Stimulated activated CD4-positive, alpha-beta T cell treated with anti-CD3 and anti-CD28 coated beads, Interleukin-15, amount 100 ng/mL, for 48 hours (primary cell): Measurements from ENCODE around the gene TNFSF15.
A peak's percentile ranks its signal among the peaks of the same experiment; 100 is the strongest.

Experiments
- DNase-seq, 2 donors: peaks; one replicate each; pipeline ENCODE4 v3.0.0-alpha.2; 2020; ENCODE audit warnings: low read depth in 2 of 2

TNFSF15 gene

DNA sequence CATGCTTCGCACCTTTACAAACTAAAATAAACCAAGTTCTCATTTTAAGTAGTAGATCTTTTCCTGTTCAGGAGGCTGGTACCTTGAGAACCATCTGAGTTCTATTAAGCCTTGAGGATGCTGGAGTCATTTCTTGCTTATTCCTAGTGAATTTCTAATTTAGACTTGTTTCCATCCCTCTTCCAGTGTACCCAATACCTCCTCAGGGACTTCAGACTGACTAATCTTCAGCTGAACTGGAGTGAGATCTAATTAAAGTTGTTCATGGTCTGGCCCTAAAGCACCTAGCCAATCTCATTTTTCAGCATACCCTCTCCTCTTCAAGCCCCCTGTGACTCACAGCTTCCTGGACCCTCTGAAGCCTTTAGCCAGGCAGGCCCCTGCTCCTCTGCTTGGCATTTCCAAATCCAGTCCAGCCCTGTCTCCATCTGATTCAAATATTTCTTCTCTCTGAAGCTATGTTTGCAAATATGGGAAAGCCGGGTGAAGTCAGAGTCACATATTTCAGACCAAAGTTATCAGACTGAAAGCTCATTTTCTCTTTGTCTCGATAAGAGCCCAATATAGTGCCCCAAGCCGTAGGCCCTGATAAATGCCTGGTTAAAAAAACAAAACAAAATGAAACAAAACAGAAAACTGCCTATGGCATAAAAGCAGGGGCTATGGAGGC, 19.4 kb upstream of the TNFSF15 start:
- no peak for DNase-seq

DNA sequence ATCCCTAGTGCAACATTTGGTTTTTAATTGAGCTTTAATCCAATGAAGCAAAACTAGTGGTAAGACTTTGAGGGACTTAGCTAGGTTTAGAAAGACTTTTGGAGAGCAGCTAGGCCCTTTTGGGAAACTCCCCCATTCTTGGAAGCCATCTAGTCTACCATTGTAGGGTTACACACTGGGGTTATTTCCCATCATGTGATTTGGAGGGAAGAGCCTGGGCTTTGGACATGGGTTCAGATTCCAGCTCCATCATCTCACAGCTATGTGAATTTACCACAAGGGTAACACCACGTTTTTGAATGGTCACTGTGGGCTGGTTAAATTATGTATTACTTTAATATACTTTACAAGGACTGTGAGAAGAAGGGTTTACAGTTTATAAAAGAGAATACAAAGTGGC, 18.3 kb upstream of the TNFSF15 start:
- no peak for DNase-seq

DNA sequence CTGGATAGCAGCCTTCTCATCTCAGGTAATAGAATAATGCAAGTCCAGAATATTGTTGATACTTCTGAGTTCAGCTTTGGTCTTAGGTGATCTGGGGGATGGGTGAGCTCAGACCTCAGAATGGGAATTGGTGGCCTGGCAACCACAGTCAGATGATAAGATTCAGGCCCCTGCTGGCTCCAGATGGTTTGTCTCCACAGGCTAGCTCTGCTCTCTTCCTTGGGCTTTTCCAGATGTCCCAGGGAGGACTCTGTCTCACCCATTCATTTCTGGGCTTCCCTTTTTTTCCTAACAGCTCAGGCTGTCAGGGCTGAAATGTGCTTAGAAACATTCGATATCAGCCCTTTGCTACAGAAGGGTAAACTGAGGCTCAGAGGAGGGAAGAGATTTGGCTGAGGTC, 17.6 kb upstream of the TNFSF15 start:
- no peak for DNase-seq

DNA sequence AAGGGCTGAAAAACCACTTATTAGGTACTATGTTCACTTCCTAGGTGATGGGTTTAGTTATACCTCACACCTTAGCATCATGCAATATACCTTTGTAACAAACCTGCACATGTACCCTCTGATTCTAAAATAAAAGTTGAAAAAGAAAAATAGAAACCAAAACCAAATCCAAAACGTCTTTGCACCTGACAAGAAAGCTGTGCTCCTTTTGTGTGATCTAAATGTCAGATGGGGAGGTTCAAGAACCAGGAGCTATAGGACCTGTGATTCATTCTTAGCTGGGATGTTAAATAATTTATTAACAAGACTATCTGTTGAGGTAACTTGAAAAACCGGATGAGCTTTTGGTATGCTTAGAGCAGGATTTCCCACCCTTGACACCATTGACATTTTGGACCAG, 16.9 kb upstream of the TNFSF15 start:
- no peak for DNase-seq

DNA sequence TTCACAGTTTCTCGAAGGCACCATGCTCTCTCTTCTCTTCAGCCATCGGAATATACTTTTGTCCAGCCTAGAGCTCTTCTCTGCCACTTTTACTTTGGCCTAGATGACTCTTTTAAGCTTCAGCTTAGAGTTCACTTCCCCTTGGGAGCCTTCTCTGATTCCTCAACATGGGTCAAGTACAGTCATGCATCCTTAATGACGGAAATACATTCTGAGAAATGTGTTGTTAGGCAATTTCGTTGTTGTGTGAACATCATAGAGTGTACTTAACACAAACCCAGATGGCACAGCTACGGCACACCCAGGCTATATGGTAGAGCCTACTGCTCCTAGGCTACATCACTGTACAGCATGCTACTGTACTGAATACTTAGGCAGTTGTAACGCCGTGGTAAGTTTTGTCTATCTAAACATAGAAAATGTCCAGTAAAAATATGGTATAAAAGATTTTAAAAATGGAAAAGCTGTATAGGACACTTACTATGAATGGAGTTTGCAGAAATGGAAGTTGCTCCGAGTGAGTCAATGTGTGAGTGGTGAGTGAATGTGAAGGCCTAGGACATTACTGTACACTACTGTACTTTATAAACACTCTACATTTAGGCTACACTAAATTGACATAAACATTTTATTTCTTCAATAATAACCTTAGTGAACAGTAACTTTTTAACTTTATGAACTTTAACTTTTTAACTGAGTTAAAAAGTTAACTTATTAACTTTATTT, 15.1 kb upstream of the TNFSF15 start:
- DNase-seq, result no peak

DNA sequence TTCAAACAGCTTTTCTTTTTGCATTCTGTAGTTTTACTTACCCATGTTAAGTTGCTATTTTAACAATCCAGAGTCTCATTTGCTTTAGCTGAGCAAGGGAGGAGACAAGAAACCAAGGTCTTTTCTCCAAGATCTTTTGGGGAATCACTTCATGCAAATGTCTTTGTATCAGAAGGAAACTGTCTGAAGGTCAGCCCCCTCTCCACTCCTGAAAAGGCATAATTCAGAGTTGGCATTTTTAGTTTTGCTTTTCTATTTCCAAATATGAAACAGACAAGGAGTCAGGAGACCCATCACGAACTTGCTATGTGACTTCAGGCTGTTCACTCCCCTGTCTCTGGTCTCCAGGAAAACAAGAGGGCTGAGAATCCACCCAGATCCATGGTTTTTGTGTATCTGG, 12.3 kb upstream of the TNFSF15 start:
- no peak for DNase-seq

DNA sequence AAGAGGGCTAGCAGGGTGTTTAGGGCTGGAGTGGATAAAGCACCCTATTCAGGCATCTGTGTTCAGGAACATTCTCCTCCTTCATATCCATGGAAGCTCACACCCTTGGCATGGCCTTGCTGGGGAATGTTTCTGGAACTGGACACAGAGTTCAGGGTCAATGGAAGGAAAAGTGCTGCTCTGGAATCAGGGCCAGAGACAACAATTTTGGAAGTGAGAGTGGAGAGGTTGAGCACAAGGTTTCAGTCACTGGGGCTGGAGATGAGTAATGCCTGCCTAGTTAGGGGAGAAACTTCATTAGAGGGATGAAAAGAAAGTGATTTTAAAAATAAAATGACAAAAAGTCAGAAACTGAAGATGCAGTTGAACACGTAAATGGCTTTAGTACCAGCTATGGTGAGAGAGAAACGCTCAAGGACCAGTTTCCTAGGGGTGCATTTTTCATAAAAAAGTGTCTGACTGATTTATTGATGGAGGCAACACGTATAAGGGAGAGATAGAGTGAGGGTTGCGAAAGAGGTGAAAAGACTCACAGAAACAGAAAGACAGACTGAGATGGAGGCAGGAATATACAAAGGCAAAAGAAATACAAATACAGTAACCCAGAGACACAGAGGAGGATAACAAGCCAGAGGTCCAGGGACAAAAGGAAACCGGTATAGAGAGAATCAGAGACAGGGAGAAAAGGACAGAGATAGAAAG, 8.0 kb upstream of the TNFSF15 start:
- peak in 1 of 2 donors; percentile 5 for DNase-seq

DNA sequence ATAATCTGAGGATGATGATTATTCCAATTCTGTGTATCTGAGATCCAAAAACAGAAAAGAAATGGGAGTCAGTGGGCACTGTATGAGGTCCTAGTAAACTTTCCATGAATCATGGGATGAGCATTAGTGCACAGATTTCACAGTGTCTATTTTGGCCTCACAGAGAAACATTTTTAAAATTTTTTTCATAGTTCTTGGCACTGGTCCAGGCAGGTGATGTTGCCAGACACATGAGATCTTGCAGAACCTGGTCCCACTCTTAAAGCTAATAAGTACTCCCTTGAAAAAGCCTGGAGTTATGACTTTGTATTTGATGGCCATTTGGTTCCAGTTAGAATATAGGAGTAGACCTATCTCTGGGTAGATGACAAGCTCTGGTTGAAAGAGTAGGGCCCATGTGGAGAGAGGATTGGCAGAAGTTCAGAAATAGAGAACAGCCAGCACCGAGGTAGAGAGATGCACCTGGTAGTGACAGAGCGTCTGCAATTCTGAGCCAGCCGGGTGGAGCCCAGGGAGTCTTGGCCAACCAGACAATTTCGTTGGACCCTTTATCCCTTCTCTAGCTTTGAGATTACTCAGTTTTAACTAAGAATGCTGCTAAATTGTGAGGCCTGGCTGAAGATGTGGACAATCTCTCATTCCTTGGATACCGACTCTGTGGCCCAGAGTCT, 6.3 kb upstream of the TNFSF15 start:
- no peak for DNase-seq

DNA sequence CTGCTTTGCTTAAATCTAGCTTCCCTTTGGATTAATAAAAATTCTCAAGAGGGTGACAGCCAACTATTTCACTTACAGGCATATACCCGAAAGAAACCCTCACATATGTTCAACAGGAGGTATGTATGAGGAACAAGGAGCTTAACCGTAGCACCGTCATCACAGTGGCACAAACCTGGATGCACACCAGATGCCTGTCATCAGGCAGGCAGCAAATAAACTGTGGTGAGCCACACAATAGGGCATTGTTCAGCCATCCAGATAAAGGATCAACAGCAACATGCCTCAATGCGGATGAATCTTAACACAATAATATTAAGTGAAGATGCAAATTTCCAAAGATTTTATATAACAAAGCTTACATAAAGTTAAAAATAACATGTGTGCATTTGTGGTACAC, 5.5 kb upstream of the TNFSF15 start:
- DNase-seq, result no peak

DNA sequence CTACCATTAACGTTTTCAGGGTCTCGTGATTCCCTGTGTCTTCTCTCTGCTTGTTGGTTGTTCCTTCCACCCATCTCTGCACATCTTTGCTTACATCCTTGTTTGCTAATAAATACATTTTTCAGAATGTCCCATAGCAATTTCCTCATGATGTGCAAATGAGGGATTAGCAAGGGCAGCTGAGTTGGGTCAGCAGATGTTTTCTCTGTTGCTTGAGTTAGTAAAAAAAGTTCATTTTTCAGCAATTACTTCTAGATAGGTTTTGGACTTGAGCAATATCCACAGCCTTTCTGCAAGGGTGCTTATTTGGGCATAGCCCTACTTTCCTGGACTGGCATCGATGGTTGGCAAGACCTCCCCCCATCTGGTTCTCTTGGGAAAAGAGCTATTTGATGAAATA, 4.8 kb upstream of the TNFSF15 start:
- no peak for DNase-seq

DNA sequence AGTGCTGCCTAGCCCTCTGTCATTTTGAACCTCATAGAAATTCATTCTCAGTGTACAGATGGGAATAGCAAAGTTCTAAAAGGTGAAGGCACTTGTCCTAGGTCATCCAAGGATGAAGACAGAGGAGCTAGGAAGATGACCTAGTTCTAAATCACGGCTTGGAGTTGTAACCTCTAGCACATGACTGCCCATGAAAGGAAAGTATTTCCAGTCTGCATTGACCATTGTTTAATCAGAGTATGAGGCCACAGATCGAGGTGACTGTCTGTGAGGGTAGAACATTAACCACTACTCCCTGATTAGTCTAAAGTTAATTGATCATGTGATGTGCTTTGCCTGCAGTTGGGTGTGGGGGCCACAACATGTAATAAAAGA, 674 bp upstream of the TNFSF15 start:
- no peak for DNase-seq

DNA sequence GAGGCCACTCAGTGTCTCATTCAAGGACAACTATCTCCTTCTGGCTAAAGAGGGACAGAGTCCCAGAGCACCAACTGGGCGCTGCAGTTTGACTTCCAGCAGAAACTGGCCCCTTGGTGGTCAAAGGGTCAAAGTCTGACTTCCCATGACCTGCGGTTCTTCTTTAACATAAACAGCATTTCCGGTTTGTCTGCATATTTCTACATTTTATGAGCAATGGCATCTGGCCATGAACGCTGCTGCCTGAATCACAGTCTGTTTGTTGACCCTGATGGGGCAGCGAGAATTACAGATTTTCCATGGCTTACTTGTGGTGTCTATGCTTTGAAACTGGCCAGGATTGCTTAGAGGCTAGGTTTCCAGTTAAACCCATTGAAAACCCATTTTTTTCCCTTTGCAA, 1.3 kb downstream of the TNFSF15 start:
- no peak for DNase-seq

DNA sequence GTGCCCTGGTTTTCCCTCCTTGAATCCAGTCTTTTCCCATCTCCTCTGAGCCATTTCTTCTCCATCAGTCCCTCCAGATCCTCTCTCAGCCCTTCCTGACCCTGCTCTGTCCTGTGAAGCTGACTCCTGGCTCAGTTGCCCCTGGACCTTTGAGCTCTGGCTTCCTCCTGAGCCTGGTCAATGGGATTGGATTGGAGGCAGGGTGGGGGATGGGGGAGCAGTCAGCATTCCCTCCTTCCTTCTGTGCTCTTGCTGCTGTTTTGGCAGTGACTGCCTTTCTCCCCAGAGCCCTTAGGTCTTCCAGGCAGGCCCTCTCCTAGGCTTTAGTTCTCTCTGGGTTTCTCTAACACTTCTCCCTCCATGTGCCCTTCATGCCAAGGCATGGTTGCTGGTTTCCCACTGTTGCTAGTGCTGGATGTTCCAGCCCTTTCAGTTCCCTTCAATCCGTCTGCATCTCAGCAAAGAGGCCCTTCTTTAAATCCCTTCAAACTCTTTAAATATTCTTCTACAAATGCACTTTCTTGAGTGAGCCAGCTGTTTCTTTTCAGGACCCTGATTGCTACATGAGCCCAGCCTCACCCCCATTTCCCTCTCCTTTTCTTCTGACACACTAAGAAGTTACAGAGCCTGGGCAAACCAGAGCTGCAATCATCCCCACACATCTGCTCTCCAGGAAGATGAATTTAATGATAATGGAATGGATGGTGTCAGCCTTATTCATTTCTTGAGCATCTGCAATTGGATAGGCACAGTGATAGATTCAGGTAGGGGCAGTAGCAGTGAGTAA, 2.2 kb downstream of the TNFSF15 start:
- DNase-seq, result no peak

DNA sequence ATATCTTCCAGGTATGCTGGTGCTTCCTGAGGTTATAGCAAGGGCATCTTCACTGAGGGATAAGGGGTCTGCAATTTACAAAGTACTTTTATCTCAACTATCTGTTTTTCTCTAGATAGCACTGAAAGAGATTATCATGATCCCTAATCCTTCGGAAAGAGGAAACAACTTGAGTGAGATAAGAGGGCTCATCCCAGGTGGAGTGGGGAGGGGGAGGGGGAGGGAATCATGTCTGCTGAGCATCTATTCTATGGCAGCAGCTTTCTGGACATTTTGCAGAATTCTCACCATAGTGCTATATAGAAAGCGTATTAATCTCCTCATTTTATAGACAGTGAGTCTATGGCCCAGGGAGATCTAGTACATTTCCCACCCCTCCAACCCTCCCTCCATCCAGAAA, 5.9 kb downstream of the TNFSF15 start:
- DNase-seq, result no peak

DNA sequence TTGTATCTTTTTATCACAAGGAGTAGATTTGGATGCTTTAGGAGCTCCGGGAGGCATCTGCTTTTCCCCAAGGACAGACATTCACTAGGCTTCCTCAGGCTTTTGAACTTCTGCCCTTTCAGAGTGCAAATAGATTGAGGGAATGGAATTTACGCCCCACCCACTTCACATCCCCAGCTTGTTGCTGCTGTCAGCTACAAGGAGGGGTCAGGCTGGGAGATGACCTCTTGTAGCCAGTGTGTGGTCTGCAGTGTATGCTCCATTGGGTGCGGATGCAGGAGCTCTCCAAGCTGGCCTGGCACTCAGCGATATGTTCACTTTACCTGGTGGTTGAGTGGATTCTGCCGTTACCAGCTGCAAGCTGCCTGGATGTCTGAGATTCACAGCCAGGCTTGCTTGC, 6.4 kb downstream of the TNFSF15 start:
- DNase-seq, result no peak

DNA sequence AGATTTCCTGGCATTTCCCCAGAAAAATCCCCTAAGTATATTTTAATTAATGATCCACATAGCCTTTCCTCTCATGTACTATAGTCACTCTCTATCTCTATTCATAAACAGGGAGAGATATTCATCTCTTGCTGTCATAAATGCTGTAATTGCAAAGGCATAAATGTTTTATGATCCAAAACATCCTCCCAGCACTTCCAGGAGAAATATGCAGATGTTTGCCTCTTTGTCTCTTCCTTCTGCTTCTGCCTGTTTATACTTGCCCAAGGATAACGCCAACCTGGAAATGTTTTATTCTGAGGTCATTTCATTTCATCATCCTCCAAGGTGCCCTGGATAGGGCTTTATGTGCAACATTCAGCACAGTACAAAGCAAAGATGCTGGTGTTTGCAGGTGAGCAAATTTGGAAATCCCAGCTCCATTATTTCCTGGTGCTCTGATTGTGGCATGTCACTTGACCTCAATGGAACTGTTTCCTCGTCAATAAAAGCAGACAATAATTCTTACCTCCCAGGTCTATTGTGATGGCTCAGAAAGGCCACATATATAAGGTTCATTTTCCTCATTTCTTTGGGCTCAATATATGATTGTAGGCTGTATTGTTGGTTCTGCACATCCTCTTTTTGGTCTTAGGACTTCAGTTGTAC, 6.9 kb downstream of the TNFSF15 start:
- DNase-seq, result no peak

DNA sequence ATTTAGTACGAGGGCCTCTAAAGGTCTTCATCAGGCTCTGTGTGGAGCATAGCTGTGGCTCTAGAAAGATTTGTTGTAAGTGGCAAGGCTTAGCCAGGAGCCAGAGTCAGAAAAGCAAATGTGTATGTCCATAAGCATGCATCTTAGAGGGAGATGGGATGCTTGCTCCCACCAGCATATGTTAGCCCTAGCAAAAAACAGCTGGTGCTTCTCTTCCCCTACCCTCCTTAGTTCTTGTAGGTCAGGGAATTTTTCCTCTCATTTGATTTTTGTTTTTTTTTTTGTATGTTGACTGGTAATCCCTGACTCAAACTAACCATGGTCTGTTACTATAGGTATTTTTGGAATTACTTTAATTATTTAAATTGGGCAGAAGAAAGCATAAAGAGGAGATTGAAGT, 7.7 kb downstream of the TNFSF15 start:
- DNase-seq, result no peak

DNA sequence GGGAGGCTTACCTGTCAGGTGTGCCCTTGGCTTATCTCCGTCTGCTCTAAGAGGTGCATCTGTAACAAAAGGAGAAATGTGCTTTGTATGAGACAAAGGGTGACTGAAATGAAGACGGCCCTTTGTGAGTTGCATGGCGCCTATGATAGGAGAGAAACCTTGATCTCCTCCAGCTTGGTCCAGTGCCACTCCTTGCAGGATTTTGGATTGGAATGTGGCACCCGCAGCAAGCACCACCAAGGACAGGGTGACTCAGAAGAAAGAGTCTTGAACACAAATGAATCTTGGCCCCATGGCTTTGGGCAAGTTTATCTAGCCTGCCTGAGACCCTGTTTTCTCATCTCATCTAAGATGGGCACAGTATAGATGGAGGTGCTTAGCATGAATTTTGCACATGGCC, 13.4 kb downstream of the TNFSF15 start:
- DNase-seq, result no peak

DNA sequence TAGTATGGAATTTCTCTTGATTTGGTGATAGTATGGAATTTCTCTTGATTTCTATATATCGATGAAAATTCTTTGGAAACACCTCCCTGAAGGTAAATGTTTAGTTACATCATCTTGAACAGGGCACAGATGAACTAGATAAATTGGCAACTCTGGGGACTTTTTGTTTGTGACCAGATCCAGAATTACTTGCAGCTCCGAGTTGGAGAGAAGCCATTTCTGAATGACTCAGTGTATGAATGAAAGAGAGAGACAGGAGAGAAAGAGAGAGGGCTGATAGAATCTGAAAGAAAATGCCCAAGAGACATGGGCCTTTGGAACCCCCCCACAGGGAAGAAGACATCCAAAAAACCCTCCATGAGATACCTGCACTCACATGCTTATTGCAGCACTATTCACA, 14.1 kb downstream of the TNFSF15 start:
- no peak for DNase-seq

DNA sequence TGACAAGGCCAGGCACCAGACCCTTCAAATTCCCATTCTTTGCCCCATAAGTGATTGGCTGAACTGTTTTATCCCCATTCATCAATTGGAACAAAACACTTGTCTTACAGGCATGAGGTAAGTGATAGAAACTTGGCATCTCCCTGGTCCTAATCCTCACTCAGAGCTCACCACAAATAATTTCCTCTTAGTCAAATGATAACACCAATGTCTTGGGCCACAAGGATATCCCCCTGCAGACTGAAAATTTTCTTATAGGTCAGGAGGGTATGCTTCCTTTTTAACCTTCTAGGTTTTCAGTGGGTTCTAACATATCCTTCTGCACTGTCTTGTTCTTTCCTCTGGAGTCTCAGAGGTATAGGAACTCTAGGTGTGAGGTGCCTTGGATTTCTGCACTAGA, 14.5 kb downstream of the TNFSF15 start:
- DNase-seq, result no peak

DNA sequence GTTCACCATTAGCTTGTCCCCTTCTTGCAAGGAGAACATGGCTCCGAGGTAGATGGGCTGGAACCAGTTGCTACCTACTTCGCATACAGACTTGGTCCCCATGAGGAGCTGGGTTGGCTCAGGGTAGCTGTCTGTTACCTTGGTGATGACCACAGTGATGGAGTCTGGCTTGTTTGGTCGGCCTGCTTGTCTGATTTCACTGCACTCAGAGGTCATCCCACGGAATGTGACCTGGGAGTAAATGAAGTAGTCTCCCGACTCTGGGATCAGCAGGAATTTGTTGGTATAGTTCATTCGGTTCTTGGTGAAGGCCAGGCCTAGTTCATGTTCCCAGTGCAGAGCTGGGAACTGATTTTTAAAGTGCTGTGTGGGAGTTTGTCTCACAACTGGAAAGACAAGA, 15.3 kb downstream of the TNFSF15 start:
- DNase-seq, result no peak
